Gastrocnemius medialis (tissue), 4 donors: ENCODE data around the gene GALNT13. TPM values are rescaled to one million over a fixed set of nuclear protein-coding genes. Genes with fewer than 3 reads are reported as not detected.

ENCODE experiments used
- ATAC-seq, 2 donors: fragments of 150-250 bp; one replicate each; pipeline ENCODE4 v1.9.1; 2016
- DNase-seq, 2 donors: peaks; one replicate each; pipeline ENCODE4 v3.0.0-alpha.2; 2019
- H3K27ac ChIP-seq, 4 donors: fragments of 200-600 bp; sonication (generic); 1 replicate in 1 of 4; 2 replicates in 3 of 4; pipeline ENCODE4 v1.5.1; 2016 to 2018; ENCODE audit warnings: mild to moderate bottlenecking in 2 of 4, moderate library complexity in 1 of 4
- H3K27me3 ChIP-seq, 3 donors: fragments of 200-600 bp; sonication (generic) in 2 of 3; 1 replicate in 1 of 3; 2 replicates in 2 of 3; pipeline versions ENCODE4 v1.5.1 to v1.6.0; 2016 to 2019; ENCODE audit warnings: mild to moderate bottlenecking in 1 of 3, moderate library complexity in 1 of 3
- H3K36me3 ChIP-seq, 2 donors: fragments of 200-600 bp; sonication (generic) in 1 of 2; one replicate each; pipeline ENCODE4 v1.5.1; 2017 to 2018
- H3K4me1 ChIP-seq, 2 donors: fragments of 200-600 bp; sonication (generic) in 1 of 2; one replicate each; pipeline ENCODE4 v1.5.1; 2016 to 2017; ENCODE audit warnings: mild to moderate bottlenecking in 2 of 2
- H3K4me3 ChIP-seq, 4 donors: fragments of 200-600 bp; sonication (generic) in 3 of 4; 1 replicate in 1 of 4; 2 replicates in 3 of 4; pipeline ENCODE4 v1.5.1; 2016 to 2019; ENCODE audit warnings: mild to moderate bottlenecking in 2 of 4
- H3K9me3 ChIP-seq, 3 donors: fragments of 200-600 bp; sonication (generic) in 2 of 3; 1 replicate in 1 of 3; 2 replicates in 2 of 3; pipeline ENCODE4 v1.5.1; 2016 to 2019
- POLR2A ChIP-seq, 2 donors: fragments of 450-650 bp; IDR thresholded peaks; one replicate each; pipeline ENCODE4 v1.6.1; 2017; ENCODE audit warnings: antibody characterized with exemption in 2 of 2, mild to moderate bottlenecking in 2 of 2, moderate library complexity in 2 of 2
- in situ Hi-C, 4 donors: fragments of 200-750 bp; cut with MboI; loops; one replicate each; pipeline versions ENCODE4 v1.15.0 to v1.8.0; 2017; ENCODE audit warnings: low sequenced_read_pairs in 4 of 4
- intact Hi-C: fragments of 100-400 bp; cut with DNase I; formaldehyde crosslinking; loops from one replicate; pipeline ENCODE4 v1.15.1; 2023; ENCODE audit warnings: low total_unique reads
- total RNA-seq, 4 donors: library from RNA; depleted of rRNA; stranded (reverse); fragments of >200 nt; gene quantifications; one replicate each; pipeline versions ENCODE4 v1.1.0 to v1.2.3, GENCODE V29; 2016
- TF ChIP-seq, protein P1 (sequence below), 5 experiments: fragments of 450-650 bp in 3 of 5; fragments of 200-600 bp in 2 of 5; sonication (generic) in 2 of 5; IDR thresholded peaks in 4 of 5; conservative IDR thresholded peaks in 1 of 5; 1 replicate in 4 of 5; 2 replicates in 1 of 5; pipeline ENCODE4 v1.5.1; 2016 to 2019; ENCODE audit warnings: antibody characterized with exemption in 5 of 5, mild to moderate bottlenecking in 3 of 5, moderate library complexity in 3 of 5

GALNT13 gene
- total RNA-seq, 4 donors from 2014 or later = 0.10 TPM; not detected in 3

DNA sequence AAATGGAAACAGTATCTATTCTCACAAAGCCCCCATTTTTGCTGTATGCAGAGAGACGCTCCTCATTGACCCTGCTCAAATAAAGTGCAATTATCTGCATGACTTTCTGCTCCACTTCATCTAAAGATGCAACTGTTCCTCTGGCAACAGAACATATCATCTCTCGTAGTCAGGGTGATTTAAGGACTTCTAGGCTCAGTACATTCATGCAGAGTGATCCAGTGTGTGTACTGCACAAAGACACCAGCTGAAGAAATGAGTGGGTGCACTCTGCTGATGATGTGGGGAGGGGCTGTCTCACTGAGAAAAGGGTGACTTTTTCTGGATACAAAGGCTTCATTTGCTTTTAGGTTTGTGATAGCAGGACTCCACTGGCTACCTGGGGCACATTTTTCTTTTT, 355.2 kb downstream of the GALNT13 start:
- no peaks in the 10 kb centered on the region for H3K27me3 ChIP-seq
- no peak overlapping the region for H3K27ac ChIP-seq
- no peak for DNase-seq
- no peak overlapping the region for H3K4me3 ChIP-seq
- no peaks in the 10 kb centered on the region for H3K36me3 ChIP-seq
- ATAC-seq = no peak
- in situ Hi-C loops (no loop called here), intact Hi-C loops (no loop called here)
- no peaks in the 10 kb centered on the region for H3K9me3 ChIP-seq
- no peak for TF ChIP-seq POLR2A (IDR thresholded peaks at IDR 0.05)
- TF ChIP-seq, protein P1, sequence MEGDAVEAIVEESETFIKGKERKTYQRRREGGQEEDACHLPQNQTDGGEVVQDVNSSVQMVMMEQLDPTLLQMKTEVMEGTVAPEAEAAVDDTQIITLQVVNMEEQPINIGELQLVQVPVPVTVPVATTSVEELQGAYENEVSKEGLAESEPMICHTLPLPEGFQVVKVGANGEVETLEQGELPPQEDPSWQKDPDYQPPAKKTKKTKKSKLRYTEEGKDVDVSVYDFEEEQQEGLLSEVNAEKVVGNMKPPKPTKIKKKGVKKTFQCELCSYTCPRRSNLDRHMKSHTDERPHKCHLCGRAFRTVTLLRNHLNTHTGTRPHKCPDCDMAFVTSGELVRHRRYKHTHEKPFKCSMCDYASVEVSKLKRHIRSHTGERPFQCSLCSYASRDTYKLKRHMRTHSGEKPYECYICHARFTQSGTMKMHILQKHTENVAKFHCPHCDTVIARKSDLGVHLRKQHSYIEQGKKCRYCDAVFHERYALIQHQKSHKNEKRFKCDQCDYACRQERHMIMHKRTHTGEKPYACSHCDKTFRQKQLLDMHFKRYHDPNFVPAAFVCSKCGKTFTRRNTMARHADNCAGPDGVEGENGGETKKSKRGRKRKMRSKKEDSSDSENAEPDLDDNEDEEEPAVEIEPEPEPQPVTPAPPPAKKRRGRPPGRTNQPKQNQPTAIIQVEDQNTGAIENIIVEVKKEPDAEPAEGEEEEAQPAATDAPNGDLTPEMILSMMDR (IDR thresholded peaks at IDR 0.05 in 4 of 5, conservative IDR thresholded peaks at IDR 0.05 in 1 of 5) = no peak
- no peaks in the 10 kb centered on the region for H3K4me1 ChIP-seq

DNA sequence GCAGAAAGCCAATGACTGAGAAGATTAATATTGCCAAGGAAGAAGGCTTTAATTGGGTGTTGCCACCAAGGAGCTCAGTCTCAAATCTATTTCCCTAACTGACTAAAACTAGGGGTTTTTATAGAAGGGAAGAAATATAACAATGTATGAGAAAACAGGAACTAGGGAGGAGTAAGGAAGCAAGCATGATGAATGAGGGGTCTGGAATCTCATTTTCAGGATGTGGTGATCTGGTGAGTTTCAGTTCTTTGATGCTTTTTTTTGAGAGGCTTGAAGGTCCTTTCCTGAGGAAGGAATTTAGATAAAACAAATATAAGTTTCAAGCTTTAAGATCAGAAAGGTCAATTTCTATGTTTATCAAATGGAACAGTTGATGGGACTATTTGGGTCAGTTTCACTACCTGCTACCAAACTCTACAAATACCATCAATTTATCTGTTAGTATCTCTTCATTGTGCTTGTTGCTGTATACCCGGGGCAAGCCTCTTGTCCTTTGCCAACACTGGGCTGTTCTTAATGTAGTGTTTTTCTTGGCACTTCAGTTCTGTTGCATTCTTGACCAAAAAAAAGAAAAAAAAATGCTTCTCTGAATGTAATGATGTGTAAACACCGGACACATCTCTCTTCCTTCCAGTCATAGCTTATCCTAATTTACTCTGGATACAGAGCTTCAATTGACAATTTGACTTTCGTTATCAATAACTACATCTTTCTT, 357.0 kb downstream of the GALNT13 start:
- in situ Hi-C loops = no loop called here
- DNase-seq = no peak

GRCh38 chr2:154229966-154230365, 358.2 kb downstream of the GALNT13 start:
- in situ Hi-C loops = no loop called here
- Histone ChIP-seq H3K4me3 (no peak overlapping the region), H3K27ac (no peak overlapping the region), H3K27me3 (no peaks in the 10 kb centered on the region), H3K9me3 (no peaks in the 10 kb centered on the region), H3K4me1 (no peaks in the 10 kb centered on the region), H3K36me3 (no peaks in the 10 kb centered on the region)
- DNase-seq (no peak), ATAC-seq (no peak)
- intact Hi-C loops = no loop called here
- TF ChIP-seq, protein P1 (IDR thresholded peaks at IDR 0.05 in 4 of 5, conservative IDR thresholded peaks at IDR 0.05 in 1 of 5) = no peak
- no peak for TF ChIP-seq POLR2A (IDR thresholded peaks at IDR 0.05)

More for the DNA sequence above, 357.0 kb downstream of the GALNT13 start:
- H3K27ac ChIP-seq = no peak overlapping the region
- intact Hi-C loops = no loop called here
- no peak overlapping the region for H3K4me3 ChIP-seq
- no peak for TF ChIP-seq POLR2A (IDR thresholded peaks at IDR 0.05)
- TF ChIP-seq, protein P1 (IDR thresholded peaks at IDR 0.05 in 4 of 5, conservative IDR thresholded peaks at IDR 0.05 in 1 of 5) = no peak
- ATAC-seq = no peak
- H3K4me1 ChIP-seq = no peaks in the 10 kb centered on the region
- no peaks in the 10 kb centered on the region for H3K27me3 ChIP-seq
- no peaks in the 10 kb centered on the region for H3K36me3 ChIP-seq
- H3K9me3 ChIP-seq = no peaks in the 10 kb centered on the region

DNA sequence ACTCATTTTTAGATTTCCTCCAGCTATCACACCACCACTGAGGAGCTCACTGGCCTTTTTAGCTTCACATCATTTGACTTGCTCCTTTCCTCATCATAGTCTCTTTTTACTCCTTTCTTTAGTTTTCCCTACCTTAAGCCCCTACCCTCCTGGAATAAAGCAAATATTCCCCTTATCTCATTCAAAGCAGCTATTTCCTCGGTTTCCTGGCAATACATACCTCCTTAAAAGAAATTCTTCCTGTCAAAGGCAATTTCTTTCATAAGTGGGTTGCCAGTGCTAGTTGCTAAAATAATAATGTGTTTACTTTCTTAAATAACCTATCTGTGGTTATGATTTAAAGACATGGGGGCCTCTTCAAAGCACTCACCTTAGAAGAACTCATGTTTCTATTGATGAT, 359.3 kb downstream of the GALNT13 start:
- no peaks in the 10 kb centered on the region for H3K36me3 ChIP-seq
- ATAC-seq = no peak
- in situ Hi-C loops = no loop called here

More for the DNA sequence above, 359.3 kb downstream of the GALNT13 start:
- intact Hi-C loops = no loop called here
- Histone ChIP-seq H3K4me3 (no peak overlapping the region), H3K9me3 (no peaks in the 10 kb centered on the region), H3K27ac (no peak overlapping the region), H3K4me1 (no peaks in the 10 kb centered on the region), H3K27me3 (no peaks in the 10 kb centered on the region)
- no peak for TF ChIP-seq POLR2A (IDR thresholded peaks at IDR 0.05)
- TF ChIP-seq, protein P1 (IDR thresholded peaks at IDR 0.05 in 4 of 5, conservative IDR thresholded peaks at IDR 0.05 in 1 of 5) = no peak
- DNase-seq = no peak
